Activated CD4-positive, alpha-beta T cell treated with anti-CD3 and anti-CD28 coated beads for 4 hours (primary cell): ENCODE measurements around the gene LRIT2.

Experiments used
- DNase-seq, 2 donors: peaks; one replicate each; pipeline ENCODE4 v3.0.0-alpha.2; 2020

Gene LRIT2

GRCh38 chr10:84241185-84241790, 15.9 kb upstream of the LRIT2 start, which contains the start of gene LRIT1:
LRIT1 (minus strand) TSS chr10:84241546; CDS start chr10:84241439, 107 bp downstream.
- DNase-seq, result no peak

GRCh38 chr10:84238909-84239308, 13.6 kb upstream of the LRIT2 start:
- no peak for DNase-seq

- no peak for DNase-seq
Observed at GRCh38 chr10:84237199-84238051, 12.1 kb upstream of the LRIT2 start.

GRCh38 chr10:84236807-84237198, 11.5 kb upstream of the LRIT2 start:
- no peak for DNase-seq

GRCh38 chr10:84235096-84235495, 9.8 kb upstream of the LRIT2 start:
- no peak for DNase-seq

- DNase-seq, result no peak
Observed at GRCh38 chr10:84234479-84234878, 9.1 kb upstream of the LRIT2 start.

GRCh38 chr10:84233940-84234339, 8.6 kb upstream of the LRIT2 start:
- no peak for DNase-seq

GRCh38 chr10:84232376-84232775, 7.0 kb upstream of the LRIT2 start:
- DNase-seq, result no peak

GRCh38 chr10:84230359-84230758, 5.0 kb upstream of the LRIT2 start:
- no peak for DNase-seq

GRCh38 chr10:84227810-84228209, 2.5 kb upstream of the LRIT2 start:
- no peak for DNase-seq

GRCh38 chr10:84226616-84227015, 1.3 kb upstream of the LRIT2 start:
- no peak for DNase-seq

GRCh38 chr10:84224411-84225028, 824 bp downstream of the LRIT2 start:
- no peak for DNase-seq

- DNase-seq, result no peak
Observed at GRCh38 chr10:84221916-84222315, 3.4 kb downstream of the LRIT2 start.

- DNase-seq, result no peak
Observed at GRCh38 chr10:84217746-84218145, 7.6 kb downstream of the LRIT2 start.

GRCh38 chr10:84216834-84217233, 8.5 kb downstream of the LRIT2 start:
- no peak for DNase-seq

- DNase-seq, result peak in 1 of 2 donors; percentile 11
Observed at GRCh38 chr10:84214612-84215235, 10.6 kb downstream of the LRIT2 start.

- no peak for DNase-seq
Observed at GRCh38 chr10:84214046-84214572, 11.2 kb downstream of the LRIT2 start.

- no peak for DNase-seq
Observed at GRCh38 chr10:84213076-84213475, 12.3 kb downstream of the LRIT2 start.

- no peak for DNase-seq
Observed at GRCh38 chr10:84212014-84212413, 13.3 kb downstream of the LRIT2 start.

GRCh38 chr10:84211566-84211965, 13.8 kb downstream of the LRIT2 start:
- DNase-seq, result no peak

GRCh38 chr10:84208023-84208422, 17.3 kb downstream of the LRIT2 start:
- no peak for DNase-seq

GRCh38 chr10:84205853-84206525, 19.4 kb downstream of the LRIT2 start:
- DNase-seq, result no peak
